Gastrocnemius medialis (tissue), 4 donors: ENCODE data around the gene VKORC1L1. TPM values are rescaled to one million over a fixed set of nuclear protein-coding genes. Genes with fewer than 3 reads are reported as not detected.
"Not testable (repeated sequence)": the region's sequence is repeated elsewhere in the genome, so short reads cannot be mapped to it uniquely, and the experiment has no call there.

Experiments
- ATAC-seq, 2 donors: fragments of 150-250 bp; one replicate each; pipeline ENCODE4 v1.9.1; 2016
- DNase-seq, 2 donors: peaks; one replicate each; pipeline ENCODE4 v3.0.0-alpha.2; 2019
- H3K27ac ChIP-seq, 4 donors: fragments of 200-600 bp; sonication (generic); 1 replicate in 1 of 4; 2 replicates in 3 of 4; pipeline ENCODE4 v1.5.1; 2016 to 2018; ENCODE audit warnings: mild to moderate bottlenecking in 2 of 4, moderate library complexity in 1 of 4
- H3K27me3 ChIP-seq, 3 donors: fragments of 200-600 bp; sonication (generic) in 2 of 3; 1 replicate in 1 of 3; 2 replicates in 2 of 3; pipeline versions ENCODE4 v1.5.1 to v1.6.0; 2016 to 2019; ENCODE audit warnings: mild to moderate bottlenecking in 1 of 3, moderate library complexity in 1 of 3
- H3K36me3 ChIP-seq, 2 donors: fragments of 200-600 bp; sonication (generic) in 1 of 2; one replicate each; pipeline ENCODE4 v1.5.1; 2017 to 2018
- H3K4me1 ChIP-seq, 2 donors: fragments of 200-600 bp; sonication (generic) in 1 of 2; one replicate each; pipeline ENCODE4 v1.5.1; 2016 to 2017; ENCODE audit warnings: mild to moderate bottlenecking in 2 of 2
- H3K4me3 ChIP-seq, 4 donors: fragments of 200-600 bp; sonication (generic) in 3 of 4; 1 replicate in 1 of 4; 2 replicates in 3 of 4; pipeline ENCODE4 v1.5.1; 2016 to 2019; ENCODE audit warnings: mild to moderate bottlenecking in 2 of 4
- H3K9me3 ChIP-seq, 3 donors: fragments of 200-600 bp; sonication (generic) in 2 of 3; 1 replicate in 1 of 3; 2 replicates in 2 of 3; pipeline ENCODE4 v1.5.1; 2016 to 2019
- CTCF ChIP-seq, 5 experiments: fragments of 450-650 bp in 3 of 5; fragments of 200-600 bp in 2 of 5; sonication (generic) in 2 of 5; IDR thresholded peaks in 4 of 5; conservative IDR thresholded peaks in 1 of 5; 1 replicate in 4 of 5; 2 replicates in 1 of 5; pipeline ENCODE4 v1.5.1; 2016 to 2019; ENCODE audit warnings: antibody characterized with exemption in 5 of 5, mild to moderate bottlenecking in 3 of 5, moderate library complexity in 3 of 5
- POLR2A ChIP-seq, 2 donors: fragments of 450-650 bp; IDR thresholded peaks; one replicate each; pipeline ENCODE4 v1.6.1; 2017; ENCODE audit warnings: antibody characterized with exemption in 2 of 2, mild to moderate bottlenecking in 2 of 2, moderate library complexity in 2 of 2
- in situ Hi-C, 4 donors: fragments of 200-750 bp; cut with MboI; loops; one replicate each; pipeline versions ENCODE4 v1.15.0 to v1.8.0; 2017; ENCODE audit warnings: low sequenced_read_pairs in 4 of 4
- intact Hi-C: fragments of 100-400 bp; cut with DNase I; formaldehyde crosslinking; loops from one replicate; pipeline ENCODE4 v1.15.1; 2023; ENCODE audit warnings: low total_unique reads
- total RNA-seq, 4 donors: library from RNA; depleted of rRNA; stranded (reverse); fragments of >200 nt; gene quantifications; one replicate each; pipeline versions ENCODE4 v1.1.0 to v1.2.3, GENCODE V29; 2016

The VKORC1L1 gene
- total RNA-seq, 4 donors from 2014 or later: 11.5 to 17.5 (median 14.9) TPM

- TF ChIP-seq CTCF (IDR thresholded peaks at IDR 0.05 in 4 of 5, conservative IDR thresholded peaks at IDR 0.05 in 1 of 5) (no peak), POLR2A (IDR thresholded peaks at IDR 0.05) (no peak)
- Histone ChIP-seq H3K36me3 (no peaks in the 10 kb centered on the region), H3K4me3 (no peak overlapping the region), H3K4me1 (peaks cover 16 to 23% of the 10 kb centered on the region in 2 donors), H3K27me3 (no peaks in the 10 kb centered on the region), H3K27ac (no peak overlapping the region), H3K9me3 (no peaks in the 10 kb centered on the region)
- DNase-seq (no peak), ATAC-seq (no peak)
- in situ Hi-C loops: no loop called here
- intact Hi-C loops: no loop called here
These were observed 54.9 kb downstream of the VKORC1L1 start for GRCh38 chr7:65927489-65928448.

- Histone ChIP-seq H3K27me3 (no peaks in the 10 kb centered on the region), H3K4me1 (peaks cover 10 to 15% of the 10 kb centered on the region in 2 donors), H3K9me3 (no peaks in the 10 kb centered on the region), H3K27ac (no peak overlapping the region), H3K4me3 (no peak overlapping the region), H3K36me3 (no peaks in the 10 kb centered on the region)
- no peak for ATAC-seq
- no peak for DNase-seq
- intact Hi-C loops (no loop called here), in situ Hi-C loops (no loop called here)
- TF ChIP-seq POLR2A (IDR thresholded peaks at IDR 0.05) (no peak), CTCF (IDR thresholded peaks at IDR 0.05 in 4 of 5, conservative IDR thresholded peaks at IDR 0.05 in 1 of 5) (no peak)
These were observed 58.8 kb downstream of the VKORC1L1 start for GRCh38 chr7:65931685-65932084.

GRCh38 chr7:65937296-65937695 lies 64.4 kb downstream of the VKORC1L1 start:
- DNase-seq (no peak), ATAC-seq (no peak)
- H3K36me3 ChIP-seq: no peaks in the 10 kb centered on the region
- TF ChIP-seq POLR2A (IDR thresholded peaks at IDR 0.05): no peak
- TF ChIP-seq CTCF (IDR thresholded peaks at IDR 0.05 in 4 of 5, conservative IDR thresholded peaks at IDR 0.05 in 1 of 5): no peak
- intact Hi-C loops (no loop called here), in situ Hi-C loops (no loop called here)
- no peak overlapping the region for H3K27ac ChIP-seq
- H3K27me3 ChIP-seq: no peaks in the 10 kb centered on the region
- H3K4me3 ChIP-seq: no peak overlapping the region
- no peaks in the 10 kb centered on the region for H3K9me3 ChIP-seq
- H3K4me1 ChIP-seq: peaks cover 5 to 11% of the 10 kb centered on the region in 2 donors

- Histone ChIP-seq H3K9me3 (no peaks in the 10 kb centered on the region), H3K4me3 (no peak overlapping the region), H3K27me3 (no peaks in the 10 kb centered on the region), H3K4me1 (peaks cover 5 to 11% of the 10 kb centered on the region in 2 donors), H3K27ac (no peak overlapping the region), H3K36me3 (no peaks in the 10 kb centered on the region)
- intact Hi-C loops (no loop called here), in situ Hi-C loops (no loop called here)
- no peak for DNase-seq
- TF ChIP-seq CTCF (IDR thresholded peaks at IDR 0.05 in 4 of 5, conservative IDR thresholded peaks at IDR 0.05 in 1 of 5): no peak
- TF ChIP-seq POLR2A (IDR thresholded peaks at IDR 0.05): no peak
- ATAC-seq: no peak
These were observed 65.5 kb downstream of the VKORC1L1 start for GRCh38 chr7:65938336-65938895.

- H3K4me3 ChIP-seq, H3K27ac ChIP-seq, H3K4me1 ChIP-seq, H3K36me3 ChIP-seq, H3K27me3 ChIP-seq, H3K9me3 ChIP-seq, ATAC-seq, DNase-seq, intact Hi-C loops, in situ Hi-C loops: not testable (repeated sequence)
These were observed 72.9 kb downstream of the VKORC1L1 start for GRCh38 chr7:65945787-65946186.
